Measurements from ENCODE around the gene SUCLG2.

The SUCLG2 gene

DNA sequence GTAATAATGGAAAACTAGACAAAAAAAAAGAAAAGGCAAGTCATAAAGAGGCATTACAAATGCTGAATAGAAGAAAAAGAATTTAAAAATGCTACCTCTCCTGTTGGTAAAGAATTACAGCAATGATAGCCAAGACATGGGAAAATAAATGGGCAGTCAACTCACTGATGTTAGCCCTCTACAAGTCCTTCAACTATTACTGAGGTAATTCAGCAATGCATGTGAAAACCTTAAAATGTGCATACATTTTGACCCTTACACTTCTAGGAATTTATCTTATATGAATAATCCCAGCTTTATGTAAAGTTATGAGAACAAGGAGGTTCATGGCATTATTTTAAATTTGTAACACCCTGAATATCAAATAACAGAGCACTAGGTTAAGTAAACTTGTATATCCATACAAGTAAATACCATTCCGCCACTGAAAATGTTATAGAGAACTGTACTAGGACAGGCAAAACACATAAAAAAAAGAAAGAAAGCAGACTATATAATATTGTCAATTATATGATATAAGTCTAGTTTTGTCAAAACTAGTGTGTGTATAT lies 166.8 kb downstream of the SUCLG2 start:
- Histone ChIP-seq H3K36me3 (replicated peaks) (no peaks in the 10 kb centered on the region), H3K4me3 (no peak overlapping the region), H3K9me3 (no peaks in the 10 kb centered on the region), H3K27me3 (ENCODE audit: low read depth) (no peaks in the 10 kb centered on the region), H3K4me1 (no peaks in the 10 kb centered on the region)
- in situ Hi-C loops (cut with MboI; ENCODE audit: low sequenced_read_pairs): no loop called here
- no peak for DNase-seq (ENCODE audit: low spot score in 2 of 2)

DNA sequence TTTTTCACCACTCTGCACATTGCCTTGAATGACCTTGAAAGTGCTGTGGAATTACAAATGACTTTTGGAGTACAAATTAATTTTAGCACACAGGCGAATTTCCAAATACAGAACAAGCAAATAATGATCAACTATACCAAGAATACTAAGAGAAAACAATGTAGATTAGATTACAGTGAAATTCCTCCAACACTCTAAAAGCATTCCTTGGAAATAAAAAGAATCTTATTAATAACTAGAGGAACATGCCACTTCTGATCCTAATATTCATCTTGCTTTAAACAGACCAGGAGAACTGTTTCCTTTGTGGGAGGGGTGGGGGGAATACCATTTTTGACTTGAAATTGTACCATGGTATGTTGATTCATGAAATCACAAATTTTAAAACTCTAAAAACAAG lies 167.5 kb downstream of the SUCLG2 start:
- Histone ChIP-seq H3K36me3 (replicated peaks) (no peaks in the 10 kb centered on the region), H3K27me3 (ENCODE audit: low read depth) (no peaks in the 10 kb centered on the region), H3K4me1 (no peaks in the 10 kb centered on the region), H3K4me3 (no peak overlapping the region), H3K9me3 (no peaks in the 10 kb centered on the region)
- DNase-seq (ENCODE audit: low spot score in 2 of 2): no peak
- in situ Hi-C loops (cut with MboI; ENCODE audit: low sequenced_read_pairs): no loop called here

DNA sequence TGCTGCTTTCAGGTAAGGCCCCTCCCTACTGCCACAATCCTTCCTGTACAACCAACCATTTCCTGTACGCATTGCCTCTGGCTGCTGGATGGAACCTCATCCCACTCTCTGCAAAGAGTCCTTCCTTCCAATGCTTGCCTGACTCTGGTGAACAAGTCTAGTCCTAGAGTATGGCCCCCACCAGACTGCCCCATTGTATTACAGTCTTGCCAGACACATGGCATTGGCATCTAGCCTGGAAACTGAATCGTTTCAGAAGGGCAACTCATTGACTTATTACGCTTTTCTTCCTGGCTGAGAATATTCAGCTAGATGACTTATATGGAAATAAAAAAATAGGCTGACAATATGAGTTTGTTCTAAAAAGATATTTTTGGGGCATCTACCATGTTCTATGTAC lies 170.3 kb downstream of the SUCLG2 start:
- Histone ChIP-seq H3K4me1 (no peaks in the 10 kb centered on the region), H3K4me3 (no peak overlapping the region), H3K27me3 (ENCODE audit: low read depth) (no peaks in the 10 kb centered on the region), H3K9me3 (no peaks in the 10 kb centered on the region), H3K36me3 (replicated peaks) (no peaks in the 10 kb centered on the region)
- in situ Hi-C loops (cut with MboI; ENCODE audit: low sequenced_read_pairs): no loop called here
- DNase-seq (ENCODE audit: low spot score in 2 of 2): no peak

DNA sequence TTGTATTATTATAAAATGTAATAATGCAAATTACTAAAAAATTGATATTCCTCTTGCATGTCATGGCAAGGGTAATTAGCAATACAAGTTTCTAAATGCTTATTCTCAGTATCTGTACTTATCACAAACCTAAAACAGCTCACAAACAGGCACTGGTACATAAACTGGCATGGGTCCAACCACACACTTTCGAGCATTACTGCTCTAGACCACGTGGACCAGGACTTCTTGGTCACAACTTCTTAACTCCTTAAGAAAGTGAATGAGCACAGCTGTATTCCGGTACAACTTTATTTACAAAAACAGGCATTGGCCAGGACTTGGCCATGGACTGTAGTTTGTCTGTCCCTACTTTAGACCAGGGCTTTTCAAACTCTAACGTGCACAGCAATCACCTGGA lies 173.3 kb downstream of the SUCLG2 start:
- peaks cover 13% of the 10 kb centered on the region for H3K4me1 ChIP-seq
- no peak for DNase-seq (ENCODE audit: low spot score in 2 of 2)
- in situ Hi-C loops (cut with MboI; ENCODE audit: low sequenced_read_pairs): no loop called here

DNA sequence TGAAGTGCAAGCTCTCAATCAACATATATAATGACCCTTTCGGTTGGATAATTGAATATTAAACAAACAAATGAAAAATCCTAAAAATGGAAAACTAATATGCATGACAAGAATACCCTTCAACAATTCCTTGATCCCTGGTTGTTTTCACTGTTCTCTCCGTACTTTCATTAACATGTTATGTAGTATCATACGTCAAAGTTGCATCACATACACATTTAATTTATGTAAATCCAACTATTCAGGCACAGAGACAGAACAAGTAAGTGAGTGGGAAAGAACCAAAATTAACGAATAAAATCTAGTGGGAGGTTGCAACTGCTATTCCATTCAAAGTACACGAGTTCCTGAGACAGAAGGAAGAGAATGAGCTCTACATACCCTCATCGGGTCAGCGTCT lies 176.0 kb downstream of the SUCLG2 start:
- in situ Hi-C loops (cut with MboI; ENCODE audit: low sequenced_read_pairs): no loop called here
- H3K27me3 ChIP-seq (ENCODE audit: low read depth): no peaks in the 10 kb centered on the region

More for the DNA sequence above, 173.3 kb downstream of the SUCLG2 start:
- H3K27me3 ChIP-seq (ENCODE audit: low read depth): no peaks in the 10 kb centered on the region
- H3K36me3 ChIP-seq (replicated peaks): no peaks in the 10 kb centered on the region
- no peak overlapping the region for H3K4me3 ChIP-seq
- H3K9me3 ChIP-seq: no peaks in the 10 kb centered on the region

DNA sequence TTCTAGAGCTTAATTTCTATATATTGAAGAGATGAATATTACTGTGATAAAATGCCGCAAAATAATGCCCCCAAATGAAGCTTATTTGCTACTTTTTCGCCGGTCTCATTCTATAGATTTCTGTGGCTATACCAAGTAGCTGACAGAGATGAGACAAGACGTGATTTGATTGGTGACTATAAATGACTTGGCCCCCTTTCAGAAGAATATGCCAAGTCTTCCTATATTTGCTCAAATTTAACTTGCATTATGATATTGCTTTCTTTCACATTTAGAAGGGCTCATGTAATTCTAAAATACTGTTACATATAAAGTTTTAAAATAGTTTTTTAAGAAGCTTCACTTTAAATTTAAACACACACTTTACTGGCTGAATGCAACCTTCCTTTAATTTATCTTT lies 180.1 kb downstream of the SUCLG2 start:
- Histone ChIP-seq H3K4me3 (no peak overlapping the region), H3K9me3 (no peaks in the 10 kb centered on the region), H3K27me3 (ENCODE audit: low read depth) (no peaks in the 10 kb centered on the region), H3K36me3 (replicated peaks) (no peaks in the 10 kb centered on the region), H3K4me1 (peaks cover 13% of the 10 kb centered on the region)
- DNase-seq (ENCODE audit: low spot score in 2 of 2): no peak
- in situ Hi-C loops (cut with MboI; ENCODE audit: low sequenced_read_pairs): no loop called here

More for the DNA sequence above, 176.0 kb downstream of the SUCLG2 start:
- DNase-seq (ENCODE audit: low spot score in 2 of 2): peak in 1 of 2 experiments; percentile 56
- Histone ChIP-seq H3K36me3 (replicated peaks) (no peaks in the 10 kb centered on the region), H3K4me1 (peaks cover 13% of the 10 kb centered on the region), H3K9me3 (no peaks in the 10 kb centered on the region), H3K4me3 (no peak overlapping the region)

DNA sequence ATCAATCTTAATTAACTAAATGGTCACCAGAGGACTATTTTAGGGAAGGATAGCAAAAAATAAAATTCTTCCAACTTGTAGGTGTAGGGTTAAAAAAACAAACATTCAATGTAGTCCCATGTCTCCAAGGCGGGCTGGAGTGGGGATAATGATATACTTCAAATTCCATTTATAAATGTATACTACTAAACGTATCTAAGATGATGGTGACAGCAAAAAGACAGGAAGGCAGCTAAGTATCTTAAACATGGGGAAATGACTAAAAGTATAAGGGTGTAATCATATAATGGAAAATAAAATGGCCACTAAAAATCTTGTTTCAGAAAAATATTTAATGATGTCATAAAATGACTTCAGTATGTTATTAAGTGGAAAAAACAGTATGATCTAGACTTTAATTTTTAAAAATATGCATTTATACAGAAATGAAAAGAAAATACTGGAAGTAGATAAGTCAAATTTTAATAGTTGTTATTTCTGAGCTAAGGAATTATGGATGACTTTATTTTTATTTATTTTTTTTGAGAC lies 181.7 kb downstream of the SUCLG2 start:
- in situ Hi-C loops (cut with MboI; ENCODE audit: low sequenced_read_pairs): no loop called here
- Histone ChIP-seq H3K27me3 (ENCODE audit: low read depth) (no peaks in the 10 kb centered on the region), H3K9me3 (no peaks in the 10 kb centered on the region), H3K4me3 (no peak overlapping the region), H3K36me3 (replicated peaks) (no peaks in the 10 kb centered on the region), H3K4me1 (no peaks in the 10 kb centered on the region; the same call in 1 of the 2 replicates)
- DNase-seq (ENCODE audit: low spot score in 2 of 2): no peak

DNA sequence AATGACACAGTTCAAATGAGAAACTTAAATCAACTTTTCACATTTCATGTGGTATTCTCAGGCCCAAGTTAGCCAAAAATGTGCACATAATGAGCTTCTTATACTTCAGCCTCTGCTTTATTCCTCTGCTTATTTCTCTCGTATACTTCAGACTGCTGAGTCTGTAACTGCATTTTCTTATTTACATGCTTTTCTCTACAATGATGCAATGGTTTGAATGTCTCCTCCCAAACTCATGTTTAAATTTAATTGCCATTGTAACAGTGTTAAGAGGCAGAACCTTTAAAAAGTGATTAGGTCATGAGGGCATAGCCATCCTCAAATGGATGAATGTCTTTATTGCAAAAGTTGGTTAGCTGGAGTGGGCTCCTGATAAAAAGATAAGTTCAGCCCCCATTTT lies 184.2 kb downstream of the SUCLG2 start:
- H3K4me1 ChIP-seq: no peaks in the 10 kb centered on the region
- no peaks in the 10 kb centered on the region for H3K36me3 ChIP-seq (replicated peaks)
- no peaks in the 10 kb centered on the region for H3K9me3 ChIP-seq
- H3K4me3 ChIP-seq: no peak overlapping the region
- no peak for DNase-seq (ENCODE audit: low spot score in 2 of 2)
- no peaks in the 10 kb centered on the region for H3K27me3 ChIP-seq (ENCODE audit: low read depth)
- in situ Hi-C loops (cut with MboI; ENCODE audit: low sequenced_read_pairs): no loop called here

DNA sequence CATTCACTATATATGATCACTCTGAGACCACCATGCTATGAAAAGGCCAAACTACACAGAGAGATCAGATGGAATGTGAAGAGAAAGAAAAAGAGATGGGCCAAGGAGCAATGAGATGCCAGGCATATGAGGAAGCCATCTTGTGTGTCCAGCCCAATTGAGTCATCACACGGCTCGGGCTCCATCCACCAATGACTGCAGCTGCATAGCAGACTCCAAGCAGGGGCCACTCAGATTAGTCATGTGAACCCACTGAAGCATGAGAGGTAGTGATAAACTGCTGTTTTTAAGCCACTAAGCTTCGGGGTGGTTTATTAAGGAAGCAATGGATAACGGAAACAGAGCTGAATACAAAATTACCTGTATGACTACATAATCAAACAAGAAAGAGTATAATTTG lies 185.9 kb downstream of the SUCLG2 start:
- Histone ChIP-seq H3K4me1 (no peaks in the 10 kb centered on the region), H3K27me3 (ENCODE audit: low read depth) (no peaks in the 10 kb centered on the region), H3K9me3 (no peaks in the 10 kb centered on the region), H3K4me3 (no peak overlapping the region), H3K36me3 (replicated peaks) (no peaks in the 10 kb centered on the region)
- no peak for DNase-seq (ENCODE audit: low spot score in 2 of 2)
- in situ Hi-C loops (cut with MboI; ENCODE audit: low sequenced_read_pairs): no loop called here

DNA sequence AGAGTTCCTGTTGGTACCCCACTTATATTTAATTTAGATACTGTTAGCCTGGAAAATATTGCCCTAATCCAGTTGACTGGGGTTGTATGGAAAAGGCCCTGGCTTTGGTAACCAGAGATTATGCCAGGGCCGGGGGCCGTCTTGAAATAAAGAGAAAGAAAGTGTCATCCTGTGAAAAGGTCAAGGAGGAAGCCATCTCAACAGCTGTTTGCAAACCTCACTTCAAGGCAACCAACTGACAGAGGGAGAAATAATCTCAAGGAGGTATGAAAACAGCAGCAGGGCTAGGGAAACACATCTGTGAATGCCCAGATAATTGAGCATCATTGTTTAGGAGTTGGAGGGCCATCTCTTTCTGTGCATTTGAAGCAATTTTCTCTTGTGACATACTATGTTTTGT lies 190.8 kb downstream of the SUCLG2 start:
- no peaks in the 10 kb centered on the region for H3K36me3 ChIP-seq (replicated peaks)
- in situ Hi-C loops (cut with MboI; ENCODE audit: low sequenced_read_pairs): no loop called here
- DNase-seq (ENCODE audit: low spot score in 2 of 2): no peak
- H3K27me3 ChIP-seq (ENCODE audit: low read depth): no peaks in the 10 kb centered on the region
- H3K9me3 ChIP-seq: no peaks in the 10 kb centered on the region
- peaks cover 3% of the 10 kb centered on the region for H3K4me1 ChIP-seq
- no peak overlapping the region for H3K4me3 ChIP-seq

DNA sequence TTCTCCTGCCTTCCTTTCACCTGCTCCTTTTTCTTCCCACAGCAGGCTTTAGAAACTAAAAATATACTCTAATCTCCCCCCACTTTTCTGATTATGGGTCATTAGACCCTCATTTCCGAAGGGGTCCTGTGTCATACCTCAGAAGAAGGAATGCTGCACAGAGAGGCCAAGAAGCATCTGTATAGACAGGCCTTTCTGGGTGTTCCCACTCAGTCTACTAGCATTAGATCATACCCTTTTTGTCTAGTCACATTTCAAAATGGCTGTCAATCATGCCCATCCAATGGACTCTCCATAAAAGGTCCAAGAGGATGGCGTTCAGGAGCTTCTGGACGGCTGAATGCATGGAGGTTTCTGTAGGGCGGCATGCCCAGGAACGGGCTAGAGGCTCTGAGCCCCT lies 192.2 kb downstream of the SUCLG2 start:
- Histone ChIP-seq H3K9me3 (no peaks in the 10 kb centered on the region), H3K27me3 (ENCODE audit: low read depth) (no peaks in the 10 kb centered on the region), H3K36me3 (replicated peaks) (no peaks in the 10 kb centered on the region), H3K4me3 (no peak overlapping the region), H3K4me1 (peaks cover 3% of the 10 kb centered on the region)
- DNase-seq (ENCODE audit: low spot score in 2 of 2): no peak
- in situ Hi-C loops (cut with MboI; ENCODE audit: low sequenced_read_pairs): no loop called here

DNA sequence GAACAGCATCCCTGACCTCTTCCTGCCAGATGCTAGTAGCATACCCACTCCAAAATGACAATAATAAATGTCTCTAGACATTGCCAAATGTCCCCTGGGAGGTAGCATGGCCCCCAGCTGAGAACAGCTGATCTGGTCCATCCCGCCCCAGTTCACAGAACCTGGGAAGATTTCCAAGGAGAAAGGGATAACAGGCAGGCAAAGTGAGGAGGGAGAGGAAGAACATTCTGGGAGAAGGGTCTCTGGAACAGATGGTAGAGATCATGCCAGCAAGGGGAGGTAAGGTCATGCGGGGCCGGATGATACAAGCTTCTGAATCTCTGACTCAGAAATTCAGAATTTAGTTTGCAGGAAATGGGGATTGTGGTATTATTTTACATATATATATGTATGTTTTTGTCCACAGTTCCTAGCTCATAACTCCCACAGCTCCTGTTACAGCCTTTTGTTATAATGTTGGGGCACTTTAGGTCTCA lies 192.7 kb downstream of the SUCLG2 start:
- Histone ChIP-seq H3K4me3 (no peak overlapping the region), H3K9me3 (no peaks in the 10 kb centered on the region), H3K36me3 (replicated peaks) (no peaks in the 10 kb centered on the region), H3K27me3 (ENCODE audit: low read depth) (no peaks in the 10 kb centered on the region), H3K4me1 (peaks cover 3% of the 10 kb centered on the region)
- DNase-seq (ENCODE audit: low spot score in 2 of 2): no peak
- in situ Hi-C loops (cut with MboI; ENCODE audit: low sequenced_read_pairs): no loop called here

DNA sequence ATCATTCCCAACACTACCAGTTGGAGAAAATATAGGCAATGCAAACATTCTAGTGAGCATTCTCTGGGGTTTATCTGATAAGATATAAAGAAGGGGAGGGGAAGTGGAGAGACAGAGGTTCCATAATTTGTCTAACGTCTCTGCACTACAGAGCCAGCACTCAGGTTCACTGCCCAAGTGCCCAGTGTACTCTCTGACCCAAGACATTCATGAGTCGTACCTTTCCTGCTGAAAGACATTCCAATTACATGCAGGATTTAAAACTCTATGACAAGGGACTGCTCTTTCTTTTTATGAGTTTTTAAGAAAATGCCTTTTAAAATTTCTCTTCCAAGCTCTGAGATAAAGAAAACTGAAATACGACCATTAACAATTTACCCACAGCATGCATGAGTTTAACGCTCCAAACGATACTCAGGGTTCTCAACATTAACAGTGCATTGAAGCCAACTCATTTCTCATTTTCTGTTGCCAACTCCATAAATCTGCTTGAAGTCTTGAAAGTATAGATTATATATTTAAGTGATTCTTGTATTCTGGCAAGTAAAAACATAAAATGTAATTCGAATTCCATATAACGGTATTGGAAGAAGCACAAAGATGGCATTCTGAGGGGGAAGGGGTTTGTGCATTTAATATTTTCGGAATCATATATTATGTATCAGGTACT lies 193.4 kb downstream of the SUCLG2 start:
- no peak overlapping the region for H3K4me3 ChIP-seq
- no peaks in the 10 kb centered on the region for H3K9me3 ChIP-seq
- H3K36me3 ChIP-seq (replicated peaks): no peaks in the 10 kb centered on the region
- DNase-seq (ENCODE audit: low spot score in 2 of 2): no peak
- H3K4me1 ChIP-seq: peaks cover 3% of the 10 kb centered on the region
- in situ Hi-C loops (cut with MboI; ENCODE audit: low sequenced_read_pairs): no loop called here
- H3K27me3 ChIP-seq (ENCODE audit: low read depth): no peaks in the 10 kb centered on the region

DNA sequence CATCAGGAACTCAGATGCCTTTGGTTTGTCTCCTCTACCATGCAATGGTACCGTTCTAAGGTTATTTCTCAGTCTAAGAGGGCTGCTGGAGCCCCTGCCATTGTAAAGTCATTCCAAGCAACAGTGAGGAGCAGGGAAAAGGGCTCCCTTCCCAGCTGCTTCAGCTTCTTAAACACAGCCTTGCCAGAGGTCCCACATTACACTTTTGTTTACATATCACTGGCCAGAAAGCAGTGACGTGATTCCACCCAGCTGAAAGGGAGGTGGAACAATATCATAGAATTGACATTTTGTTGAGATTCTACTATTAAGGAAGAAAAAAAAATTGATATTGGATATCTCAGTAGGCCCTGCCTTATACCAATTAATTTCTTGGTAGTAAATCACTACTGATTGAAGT lies 194.6 kb downstream of the SUCLG2 start:
- Histone ChIP-seq H3K4me1 (peaks cover 3% of the 10 kb centered on the region), H3K36me3 (replicated peaks) (no peaks in the 10 kb centered on the region), H3K9me3 (no peaks in the 10 kb centered on the region), H3K4me3 (no peak overlapping the region), H3K27me3 (ENCODE audit: low read depth) (no peaks in the 10 kb centered on the region)
- in situ Hi-C loops (cut with MboI; ENCODE audit: low sequenced_read_pairs): no loop called here
- no peak for DNase-seq (ENCODE audit: low spot score in 2 of 2)
